GM12865 (cell line): ENCODE data around the gene FXYD3.

Experiments used
- DNase-seq: peaks from one replicate; pipeline ENCODE4 v3.0.0; 2010; ENCODE audit warnings: low read depth
- H3K4me3 ChIP-seq: 2 replicates; pipeline ENCODE4 v1.5.1; 2011; ENCODE audit warnings: mild to moderate bottlenecking, low read depth, low read length, control low read depth
- CTCF ChIP-seq: IDR thresholded peaks from 2 replicates; pipeline ENCODE4 v1.5.1; 2011; ENCODE audit warnings: low read length, control low read depth, low read depth, inconsistent platforms; ENCODE audit not compliant: insufficient read depth; ENCODE audit errors: missing control alignments

Gene FXYD3

GRCh38 chr19:35077411-35078223 is 38.0 kb upstream of the FXYD3 start:
- no peak overlapping the region for H3K4me3 ChIP-seq
- no peak for DNase-seq
- TF ChIP-seq CTCF: no peak

- no peak for TF ChIP-seq CTCF
- no peak for DNase-seq
- H3K4me3 ChIP-seq: no peak overlapping the region
These were observed 35.8 kb upstream of the FXYD3 start for GRCh38 chr19:35079826-35080225.

GRCh38 chr19:35080613-35081170 is 34.9 kb upstream of the FXYD3 start:
- no peak for DNase-seq
- no peak for TF ChIP-seq CTCF
- no peak overlapping the region for H3K4me3 ChIP-seq

GRCh38 chr19:35081201-35081600 is 34.4 kb upstream of the FXYD3 start:
- no peak overlapping the region for H3K4me3 ChIP-seq
- no peak for TF ChIP-seq CTCF
- DNase-seq: no peak

GRCh38 chr19:35083691-35084508 is 31.7 kb upstream of the FXYD3 start:
- no peak for DNase-seq
- TF ChIP-seq CTCF: no peak
- no peak overlapping the region for H3K4me3 ChIP-seq

- no peak for DNase-seq
- H3K4me3 ChIP-seq: no peak overlapping the region
- TF ChIP-seq CTCF: no peak
These were observed 31.2 kb upstream of the FXYD3 start for GRCh38 chr19:35084509-35084762.
